Mammary epithelial cell (primary cell): ENCODE data around the gene ABCG1.

Experiments used
- CTCF ChIP-seq, 2 donors: IDR thresholded peaks in 1 of 2; conservative IDR thresholded peaks in 1 of 2; 2 replicates each; pipeline ENCODE4 v1.5.1; 2011 to 2012; ENCODE audit warnings: inconsistent platforms in 2 of 2, low read length in 2 of 2, mild to moderate bottlenecking in 2 of 2, control low read depth in 1 of 2, low read depth in 1 of 2; ENCODE audit not compliant: insufficient read depth in 1 of 2; ENCODE audit errors: extremely low read depth in 1 of 2
- EZH2 ChIP-seq: IDR thresholded peaks from 2 replicates; pipeline ENCODE4 v1.6.1; 2012; ENCODE audit warnings: low read length, inconsistent platforms, borderline replicate concordance

- TF ChIP-seq CTCF (conservative IDR thresholded peaks at IDR 0.05 in 1 of 2, IDR thresholded peaks at IDR 0.05 in 1 of 2; ENCODE audit: extremely low read depth in 1 of 2, insufficient read depth in 1 of 2, low read depth in 1 of 2, low read length in 2 of 2), result no peak
- TF ChIP-seq EZH2, result no peak
Observed at GRCh38 chr21:42302794-42303193, 83.9 kb downstream of the ABCG1 start.
